Measurements from ENCODE around the gene NTN4. TPM values are rescaled to one million over a fixed set of nuclear protein-coding genes. Genes with fewer than 3 reads are reported as not detected.
A peak's percentile ranks its signal among the peaks of the same experiment; 100 is the strongest.
"Not testable (repeated sequence)": the region's sequence is repeated elsewhere in the genome, so short reads cannot be mapped to it uniquely, and the experiment has no call there.

NTN4 gene
- total RNA-seq, 2 donors from 2014 or later: 79.2 to 118 TPM

DNA sequence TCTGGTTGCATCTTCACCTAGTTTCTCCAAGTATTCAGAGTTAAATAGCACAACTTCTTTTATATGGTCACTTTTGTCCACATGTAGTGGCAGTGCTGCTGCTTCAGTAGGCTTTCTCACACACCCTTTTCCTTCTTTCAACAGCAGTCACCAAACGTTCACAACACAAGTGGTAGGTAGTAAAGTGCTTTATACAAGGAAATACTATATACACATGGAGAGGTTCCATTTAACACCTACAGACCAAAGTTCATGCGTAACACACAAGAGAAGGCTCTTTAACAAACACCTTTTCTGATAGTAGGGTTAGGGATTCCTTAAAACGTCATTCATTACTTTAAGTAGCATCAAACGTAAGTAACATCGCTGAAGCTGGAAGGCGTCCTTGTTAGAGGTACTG is 132.2 kb downstream of the NTN4 start:
- H3K27me3 ChIP-seq (replicated peaks; ENCODE audit: insufficient read depth): no peaks in the 10 kb centered on the region
- DNase-seq (ENCODE audit: low spot score): no peak
- H3K36me3 ChIP-seq: no peaks in the 10 kb centered on the region
- H3K27ac ChIP-seq: no peak overlapping the region
- no peak overlapping the region for H3K4me3 ChIP-seq
- no peaks in the 10 kb centered on the region for H3K4me1 ChIP-seq (replicated peaks)
- WGBS: 81% methylated on average over 6 of the region's 6 CpGs
- no peaks in the 10 kb centered on the region for H3K9me3 ChIP-seq
- TF ChIP-seq, protein P1, sequence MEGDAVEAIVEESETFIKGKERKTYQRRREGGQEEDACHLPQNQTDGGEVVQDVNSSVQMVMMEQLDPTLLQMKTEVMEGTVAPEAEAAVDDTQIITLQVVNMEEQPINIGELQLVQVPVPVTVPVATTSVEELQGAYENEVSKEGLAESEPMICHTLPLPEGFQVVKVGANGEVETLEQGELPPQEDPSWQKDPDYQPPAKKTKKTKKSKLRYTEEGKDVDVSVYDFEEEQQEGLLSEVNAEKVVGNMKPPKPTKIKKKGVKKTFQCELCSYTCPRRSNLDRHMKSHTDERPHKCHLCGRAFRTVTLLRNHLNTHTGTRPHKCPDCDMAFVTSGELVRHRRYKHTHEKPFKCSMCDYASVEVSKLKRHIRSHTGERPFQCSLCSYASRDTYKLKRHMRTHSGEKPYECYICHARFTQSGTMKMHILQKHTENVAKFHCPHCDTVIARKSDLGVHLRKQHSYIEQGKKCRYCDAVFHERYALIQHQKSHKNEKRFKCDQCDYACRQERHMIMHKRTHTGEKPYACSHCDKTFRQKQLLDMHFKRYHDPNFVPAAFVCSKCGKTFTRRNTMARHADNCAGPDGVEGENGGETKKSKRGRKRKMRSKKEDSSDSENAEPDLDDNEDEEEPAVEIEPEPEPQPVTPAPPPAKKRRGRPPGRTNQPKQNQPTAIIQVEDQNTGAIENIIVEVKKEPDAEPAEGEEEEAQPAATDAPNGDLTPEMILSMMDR (IDR thresholded peaks at IDR 0.05): no peak
- TF ChIP-seq POLR2AphosphoS5 (IDR thresholded peaks at IDR 0.05): no peak
- intact Hi-C loops (cut with DNase I): no loop called here

DNA sequence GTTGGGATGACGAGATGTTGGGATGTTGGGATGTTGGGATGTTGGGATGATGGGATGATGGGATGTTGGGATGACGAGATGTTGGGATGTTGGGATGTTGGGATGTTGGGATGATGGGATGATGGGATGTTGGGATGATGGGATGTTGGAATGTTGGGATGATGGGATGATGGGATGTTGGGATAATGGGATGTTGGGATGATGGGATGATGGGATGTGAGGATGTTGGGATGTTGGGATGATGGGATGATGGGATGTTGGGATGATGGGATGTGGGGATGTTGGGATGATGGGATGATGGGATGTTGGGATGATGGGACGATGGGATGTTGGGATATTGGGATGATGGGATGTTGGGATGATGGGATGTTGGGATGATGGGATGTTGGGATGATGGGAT is 135.9 kb downstream of the NTN4 start:
- intact Hi-C loops (cut with DNase I); DNase-seq (ENCODE audit: low spot score); H3K4me1 ChIP-seq (replicated peaks); H3K27me3 ChIP-seq (replicated peaks; ENCODE audit: insufficient read depth); H3K27ac ChIP-seq; H3K9me3 ChIP-seq; H3K36me3 ChIP-seq; H3K4me3 ChIP-seq: not testable (repeated sequence)
- WGBS: 85% methylated on average over 3 of the region's 3 CpGs

DNA sequence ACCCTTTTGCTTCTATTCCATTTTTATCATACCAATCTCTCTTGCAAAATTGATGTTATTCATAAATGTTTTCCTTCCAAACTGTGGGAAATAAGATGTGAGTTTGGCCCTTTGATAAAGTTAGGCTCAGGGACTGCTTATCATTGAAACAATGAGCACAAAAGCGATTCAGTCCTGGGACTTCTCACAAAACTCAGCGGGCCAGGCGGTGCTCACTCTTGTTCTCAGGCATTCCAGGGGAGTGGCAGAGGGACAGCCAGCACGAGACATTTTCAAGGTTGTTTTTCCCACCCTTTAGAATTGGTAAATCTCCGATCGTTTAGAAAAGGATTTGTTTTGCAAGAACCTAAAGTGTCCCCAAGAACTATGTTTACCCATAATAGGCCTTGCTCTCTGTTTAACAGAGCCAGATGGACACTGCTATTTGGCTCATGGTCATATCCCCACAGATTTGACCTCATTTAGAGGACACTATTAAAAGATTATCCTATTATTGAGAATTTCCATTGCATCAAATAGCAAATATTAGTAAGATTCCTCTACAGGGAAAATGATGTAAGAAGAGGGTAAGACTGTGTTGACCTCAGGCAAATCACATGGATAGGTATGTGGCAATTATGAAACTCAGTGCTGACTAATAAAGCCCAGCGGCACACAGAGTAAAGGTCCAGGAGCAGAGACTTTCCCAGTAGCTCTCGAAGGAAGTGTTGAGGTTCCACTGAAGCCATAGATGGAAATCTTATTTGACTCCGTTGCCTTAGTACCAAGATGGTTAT is 136.6 kb downstream of the NTN4 start:
- 75% methylated on average over 9 of the region's 9 CpGs for WGBS
- no peak for DNase-seq (ENCODE audit: low spot score)
- H3K27ac ChIP-seq: no peak overlapping the region

DNA sequence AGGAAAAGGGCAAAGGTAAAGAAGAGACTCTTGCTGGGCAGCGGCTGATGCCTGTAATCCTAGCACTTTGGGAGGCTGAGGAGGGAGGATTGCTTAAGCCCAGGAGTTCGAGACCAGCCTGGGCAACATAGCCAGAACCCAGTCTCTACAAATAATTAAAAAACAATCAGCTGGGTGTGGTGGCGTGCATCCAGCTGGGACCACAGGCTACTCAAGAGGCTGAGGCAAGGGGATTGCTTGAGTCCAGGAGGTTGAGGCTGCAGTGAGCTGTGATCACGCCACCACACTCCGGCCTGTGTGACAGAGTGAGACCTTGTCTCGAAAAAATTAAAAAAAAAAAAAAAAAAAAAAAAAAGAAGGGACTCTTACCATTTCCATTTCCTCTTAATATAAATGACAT is 138.9 kb downstream of the NTN4 start:
- H3K27ac ChIP-seq: no peak overlapping the region
- no peak for DNase-seq (ENCODE audit: low spot score)
- no peaks in the 10 kb centered on the region for H3K9me3 ChIP-seq
- intact Hi-C loops (cut with DNase I): no loop called here
- WGBS: 95% methylated on average over 6 of the region's 6 CpGs
- H3K36me3 ChIP-seq: no peaks in the 10 kb centered on the region
- H3K4me3 ChIP-seq: no peak overlapping the region
- TF ChIP-seq, protein P1 (IDR thresholded peaks at IDR 0.05): no peak
- H3K27me3 ChIP-seq (replicated peaks; ENCODE audit: insufficient read depth): no peaks in the 10 kb centered on the region
- no peaks in the 10 kb centered on the region for H3K4me1 ChIP-seq (replicated peaks)

More for the DNA sequence above, 136.6 kb downstream of the NTN4 start:
- TF ChIP-seq POLR2AphosphoS5 (IDR thresholded peaks at IDR 0.05) (no peak), POLR2A (IDR thresholded peaks at IDR 0.05) (no peak)
- TF ChIP-seq, protein P1 (IDR thresholded peaks at IDR 0.05): no peak
- Histone ChIP-seq H3K9me3 (no peaks in the 10 kb centered on the region), H3K4me1 (replicated peaks) (no peaks in the 10 kb centered on the region), H3K36me3 (no peaks in the 10 kb centered on the region), H3K4me3 (no peak overlapping the region), H3K27me3 (replicated peaks; ENCODE audit: insufficient read depth) (no peaks in the 10 kb centered on the region)
- intact Hi-C loops (cut with DNase I): no loop called here

DNA sequence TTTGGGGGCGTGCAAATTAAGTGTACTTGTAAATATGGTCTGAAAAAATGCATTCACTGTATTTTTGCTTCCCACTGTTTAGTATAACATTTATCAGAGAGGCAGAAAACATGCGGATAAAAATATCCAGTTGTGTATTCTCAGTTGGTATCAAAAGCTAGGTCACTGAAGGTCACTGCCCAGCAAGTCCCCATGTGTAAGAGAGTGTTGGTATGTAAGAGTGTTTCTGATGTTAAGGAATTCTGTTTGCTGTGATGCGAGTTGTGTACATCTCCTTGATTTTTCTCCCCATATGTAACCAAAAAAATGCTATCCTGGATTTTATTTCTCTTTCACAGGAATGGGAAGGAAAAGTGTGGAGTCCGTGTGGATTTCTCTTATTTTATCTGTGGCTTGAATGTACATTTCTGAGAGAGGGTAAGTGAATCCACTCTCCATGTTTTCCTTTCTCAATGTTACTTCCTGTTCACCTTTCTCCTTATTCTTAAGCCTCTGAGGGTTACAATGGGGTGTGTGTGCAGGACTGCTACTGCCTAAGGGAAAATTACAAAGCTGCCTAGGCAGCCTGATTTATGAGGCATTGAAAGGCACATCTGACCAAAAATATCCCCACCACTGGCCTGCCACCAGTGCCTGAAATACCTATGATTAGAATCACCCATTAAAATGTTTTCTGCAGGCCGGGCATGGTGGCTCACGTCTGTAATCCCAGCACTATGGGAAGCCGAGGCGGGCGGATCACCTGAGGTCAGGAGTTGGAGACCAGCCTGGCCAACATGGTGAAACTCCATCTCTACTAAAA is 141.4 kb downstream of the NTN4 start:
- H3K4me3 ChIP-seq: no peak overlapping the region
- WGBS: 39% methylated on average over 9 of the region's 9 CpGs
- no peaks in the 10 kb centered on the region for H3K9me3 ChIP-seq
- no peaks in the 10 kb centered on the region for H3K36me3 ChIP-seq
- intact Hi-C loops (cut with DNase I): no loop called here
- H3K27ac ChIP-seq: peak overlapping the region in 1 of 2 donors; percentile 43
- DNase-seq (ENCODE audit: low spot score): peak; percentile 79
- TF ChIP-seq POLR2A (IDR thresholded peaks at IDR 0.05) (no peak), POLR2AphosphoS5 (IDR thresholded peaks at IDR 0.05) (peak; percentile 82)
- TF ChIP-seq, protein P1 (IDR thresholded peaks at IDR 0.05): no peak
- no peaks in the 10 kb centered on the region for H3K27me3 ChIP-seq (replicated peaks; ENCODE audit: insufficient read depth)
- H3K4me1 ChIP-seq (replicated peaks): no peaks in the 10 kb centered on the region

All from prostate gland (tissue), 2 donors.